ENCODE data around the gene CDKN2D. TPM values are rescaled to one million over a fixed set of nuclear protein-coding genes. Genes with fewer than 3 reads are reported as not detected.
A peak's percentile ranks its signal among the peaks of the same experiment; 100 is the strongest.

The CDKN2D gene
- total and polyA plus RNA-seq, 8 donors: 1.4 to 9.1 (median 2.6) TPM

- Histone ChIP-seq H3K9me3 (no peaks in the 10 kb centered on the region), H3K4me1 (no peaks in the 10 kb centered on the region), H3K4me3 (no peak overlapping the region), H3K27ac (no peak overlapping the region), H3K36me3 (peaks cover 4 to 62% (median 44%) of the 10 kb centered on the region in 3 donors), H3K27me3 (no peaks in the 10 kb centered on the region)
- TF ChIP-seq CTCF (IDR thresholded peaks at IDR 0.05): no peak
- ATAC-seq (no peak), DNase-seq (no peak), FAIRE-seq (no peak)
- WGBS, 2 donors: 83% methylated on average over 29 to 30 of the region's 30 CpGs
- intact Hi-C loops (cut with DNase I): no loop called here
Observed at GRCh38 chr19:10554760-10555609, 13.8 kb downstream of the CDKN2D start.

DNA sequence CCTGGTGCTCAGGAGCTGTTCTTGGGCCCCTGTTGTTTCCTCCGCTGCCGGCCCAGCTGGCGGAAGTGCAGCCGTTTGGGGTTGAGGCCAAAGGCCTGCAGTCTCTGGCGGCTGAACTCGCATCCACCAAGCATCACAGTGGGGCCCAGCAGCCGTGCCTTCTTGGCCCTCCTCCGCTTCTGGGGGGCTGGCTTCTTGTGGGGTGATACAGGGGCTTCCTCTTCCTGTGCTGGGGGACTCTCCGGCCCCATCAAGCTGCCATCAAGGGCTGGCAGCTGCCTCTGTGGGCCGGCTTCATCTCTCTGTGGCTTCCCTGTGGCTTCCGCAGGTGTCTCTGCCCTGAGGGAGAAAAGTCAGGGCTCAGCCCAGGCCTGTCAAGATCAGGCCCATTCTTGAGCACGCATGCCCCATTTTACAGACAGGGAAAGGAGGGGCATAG lies 14.8 kb downstream of the CDKN2D start:
- 77 to 85% methylated on average over 12 of the region's 12 CpGs for WGBS, 2 donors
- no peak for TF ChIP-seq CTCF (IDR thresholded peaks at IDR 0.05)
- no peaks in the 10 kb centered on the region for H3K4me1 ChIP-seq
- H3K36me3 ChIP-seq: peaks cover 2 to 58% (median 33%) of the 10 kb centered on the region in 3 donors
- peak in 1 of 4 donors; percentile 3 for ATAC-seq
- DNase-seq: peak in 2 of 6 donors; percentile 51 to 55
- FAIRE-seq: no peak
- no peaks in the 10 kb centered on the region for H3K27me3 ChIP-seq
- intact Hi-C loops (cut with DNase I): no loop called here
- no peak overlapping the region for H3K4me3 ChIP-seq
- H3K9me3 ChIP-seq: no peaks in the 10 kb centered on the region
- no peak overlapping the region for H3K27ac ChIP-seq

DNA sequence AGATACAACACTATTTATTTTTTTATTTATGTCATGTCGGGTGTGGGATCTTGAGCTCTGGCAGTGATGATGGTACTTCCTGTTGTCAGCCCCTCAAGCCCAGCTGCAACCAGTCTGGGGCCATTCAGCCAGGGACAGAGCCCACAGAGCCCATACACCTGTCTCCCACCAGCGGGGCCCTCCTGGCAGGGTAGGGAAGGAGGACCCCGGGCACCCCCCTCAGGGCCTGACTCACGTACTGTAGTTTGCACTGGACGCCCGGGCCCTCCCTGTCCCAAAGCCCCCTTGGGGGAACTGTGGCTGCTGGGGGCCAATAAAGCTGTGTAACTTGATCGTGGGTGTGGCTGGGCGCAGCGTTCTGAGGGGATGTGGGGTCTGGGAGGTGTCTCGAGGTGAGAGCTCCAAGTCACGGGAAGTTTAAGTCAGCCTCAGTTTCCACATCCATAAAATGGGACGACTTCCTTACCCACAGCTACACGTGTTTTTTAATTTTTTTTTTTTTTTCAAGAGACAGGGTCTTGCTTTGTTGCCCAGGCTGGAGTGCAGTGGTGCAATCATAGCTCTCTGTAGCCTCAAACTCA lies 15.6 kb downstream of the CDKN2D start:
- intact Hi-C loops (cut with DNase I): no loop called here
- Histone ChIP-seq H3K36me3 (peaks cover 2 to 57% (median 31%) of the 10 kb centered on the region in 3 donors), H3K9me3 (no peaks in the 10 kb centered on the region), H3K27me3 (no peaks in the 10 kb centered on the region), H3K4me3 (no peak overlapping the region), H3K27ac (no peak overlapping the region), H3K4me1 (no peaks in the 10 kb centered on the region)
- WGBS, 2 donors: 79 to 84% methylated on average over 13 of the region's 13 CpGs
- DNase-seq (peak in 2 of 6 donors; percentile 53 to 67), FAIRE-seq (no peak), ATAC-seq (peak in 2 of 4 donors; percentile 6 to 7)
- TF ChIP-seq CTCF (IDR thresholded peaks at IDR 0.05): no peak

DNA sequence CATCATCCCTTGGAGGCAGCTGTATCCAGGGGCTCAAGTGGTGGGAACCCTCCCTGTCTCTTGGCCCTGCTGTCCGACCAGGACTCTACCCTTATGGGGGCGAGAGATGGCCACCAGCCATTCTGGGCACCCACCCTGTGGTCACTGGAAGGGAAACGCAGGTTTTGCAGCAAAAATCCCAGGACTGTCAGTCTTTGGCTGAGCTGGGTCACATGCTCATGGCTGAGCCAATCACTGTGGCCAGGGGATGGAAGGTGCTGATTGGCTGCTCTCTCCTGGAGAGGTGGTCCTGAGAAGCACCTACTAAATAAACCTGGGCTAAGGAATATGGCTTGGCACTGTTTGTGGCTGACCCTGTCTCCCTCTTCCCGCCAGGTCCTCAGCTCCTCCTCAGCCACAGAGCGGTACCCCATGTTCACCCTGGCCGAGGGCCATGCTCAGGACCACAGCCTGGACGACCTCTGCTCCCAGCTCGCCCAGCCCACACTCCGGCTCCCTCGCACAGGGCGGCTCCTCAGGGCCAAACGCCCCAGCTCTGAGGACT lies 16.2 kb downstream of the CDKN2D start:
- Histone ChIP-seq H3K9me3 (no peaks in the 10 kb centered on the region), H3K4me3 (no peak overlapping the region), H3K4me1 (no peaks in the 10 kb centered on the region), H3K27me3 (no peaks in the 10 kb centered on the region), H3K36me3 (peaks cover 1 to 53% (median 30%) of the 10 kb centered on the region in 3 donors), H3K27ac (no peak overlapping the region)
- DNase-seq (peak in 1 of 6 donors; percentile 57), ATAC-seq (peak; percentile 7 to 35 (median 17)), FAIRE-seq (no peak)
- no peak for TF ChIP-seq CTCF (IDR thresholded peaks at IDR 0.05)
- WGBS, 2 donors: 88 to 89% methylated on average over 12 of the region's 12 CpGs
- intact Hi-C loops (cut with DNase I): no loop called here

Data from pancreas (tissue), 10 donors.